ENCODE measurements around the gene VTA1. TPM values are rescaled to one million over a fixed set of nuclear protein-coding genes. Genes with fewer than 3 reads are reported as not detected.

Gene VTA1
- total RNA-seq, 2 experiments from 2014 or later = 37.9 to 51.0 TPM

DNA sequence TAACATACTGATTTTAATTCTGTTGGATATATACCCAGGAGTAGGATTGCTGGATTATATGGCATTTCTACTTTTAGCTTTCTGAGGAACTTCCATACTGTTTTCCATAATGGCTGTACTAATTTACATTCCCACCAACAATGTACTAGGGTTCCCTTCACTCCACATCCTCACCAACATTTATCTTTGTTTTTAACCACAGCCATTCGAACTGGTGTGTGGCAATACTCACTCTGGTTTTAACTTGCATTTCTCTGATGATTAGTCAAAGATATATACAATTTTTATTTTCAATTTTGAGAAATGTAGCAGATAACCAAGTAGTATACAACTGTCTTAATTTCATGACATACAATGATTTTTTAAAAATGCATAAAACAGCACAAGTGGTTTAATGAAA lies 124.4 kb downstream of the VTA1 start:
- intact Hi-C loops (cut with micrococcal nuclease; ENCODE audit: unreplicated experiment) = no loop called here
- H3K27ac ChIP-seq (ENCODE audit: low read depth, low read length, poor library complexity, severe bottlenecking) = no peak overlapping the region
- DNase-seq (ENCODE audit: low spot score) = no peak
- H3K9me2 ChIP-seq (ENCODE audit: insufficient read depth, low read length) = no peaks in the 10 kb centered on the region
- no peaks in the 10 kb centered on the region for H4K20me1 ChIP-seq (ENCODE audit: insufficient read depth, low read length)
- no peaks in the 10 kb centered on the region for H3K9me3 ChIP-seq (ENCODE audit: low read length)
- no peaks in the 10 kb centered on the region for H3K4me1 ChIP-seq (ENCODE audit: insufficient read depth, low read length, poor library complexity, severe bottlenecking)
- CTCF ChIA-PET (ENCODE audit: unreplicated experiment) = no interaction called here
- no peak overlapping the region for H3K4me2 ChIP-seq (ENCODE audit: low read length)
- no TSS peak for BruUV-seq (replicated peaks)
- POLR2A ChIA-PET = no interaction called here
- H3K79me2 ChIP-seq (ENCODE audit: insufficient read depth, low read depth, low read length) = no peaks in the 10 kb centered on the region
- H3K4me3 ChIP-seq (ENCODE audit: low read depth, low read length, poor library complexity, severe bottlenecking) = no peak overlapping the region
- no peaks in the 10 kb centered on the region for H3K36me3 ChIP-seq (ENCODE audit: insufficient read depth, low read length)
- TF ChIP-seq, protein P1, sequence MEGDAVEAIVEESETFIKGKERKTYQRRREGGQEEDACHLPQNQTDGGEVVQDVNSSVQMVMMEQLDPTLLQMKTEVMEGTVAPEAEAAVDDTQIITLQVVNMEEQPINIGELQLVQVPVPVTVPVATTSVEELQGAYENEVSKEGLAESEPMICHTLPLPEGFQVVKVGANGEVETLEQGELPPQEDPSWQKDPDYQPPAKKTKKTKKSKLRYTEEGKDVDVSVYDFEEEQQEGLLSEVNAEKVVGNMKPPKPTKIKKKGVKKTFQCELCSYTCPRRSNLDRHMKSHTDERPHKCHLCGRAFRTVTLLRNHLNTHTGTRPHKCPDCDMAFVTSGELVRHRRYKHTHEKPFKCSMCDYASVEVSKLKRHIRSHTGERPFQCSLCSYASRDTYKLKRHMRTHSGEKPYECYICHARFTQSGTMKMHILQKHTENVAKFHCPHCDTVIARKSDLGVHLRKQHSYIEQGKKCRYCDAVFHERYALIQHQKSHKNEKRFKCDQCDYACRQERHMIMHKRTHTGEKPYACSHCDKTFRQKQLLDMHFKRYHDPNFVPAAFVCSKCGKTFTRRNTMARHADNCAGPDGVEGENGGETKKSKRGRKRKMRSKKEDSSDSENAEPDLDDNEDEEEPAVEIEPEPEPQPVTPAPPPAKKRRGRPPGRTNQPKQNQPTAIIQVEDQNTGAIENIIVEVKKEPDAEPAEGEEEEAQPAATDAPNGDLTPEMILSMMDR (conservative IDR thresholded peaks at IDR 0.05; ENCODE audit: low read length) = no peak
- TF ChIP-seq EZH2phosphoT487 (IDR thresholded peaks at IDR 0.05; ENCODE audit: borderline replicate concordance, low read depth, low read length) = no peak
- H2AFZ ChIP-seq (ENCODE audit: low read length) = no peak overlapping the region

Other genes with a start within 250 kb of the VTA1 start
- gene GJE1, start 14.3 kb upstream of the VTA1 start, total RNA-seq (2014; rRNA removed; shearing (Covaris generic)) = not detected in 2 replicates
- not detected in 2 replicates for gene GJE1, start 14.3 kb upstream of the VTA1 start, total RNA-seq (2022)
- gene NMBR, start 141 bp upstream of the VTA1 start, total RNA-seq (2014; rRNA removed; shearing (Covaris generic)) = not detected in 2 replicates
- not detected in 2 replicates for gene NMBR, start 141 bp upstream of the VTA1 start, total RNA-seq (2022)
- not detected in 2 replicates for gene ADGRG6, start 154.7 kb downstream of the VTA1 start, total RNA-seq (2014; rRNA removed; shearing (Covaris generic))
- not detected in 2 replicates for gene ADGRG6, start 154.7 kb downstream of the VTA1 start, total RNA-seq (2022)